ENCODE measurements around the gene TET1.
"Not testable (repeated sequence)": the region's sequence is repeated elsewhere in the genome, so short reads cannot be mapped to it uniquely, and the experiment has no call there.

TET1 gene

GRCh38 chr10:68562661-68563570 is 2.8 kb downstream of the TET1 start:
- DNase-seq (ENCODE audit: low read depth in 4 of 4, low spot score in 1 of 4), result no peak

- DNase-seq (ENCODE audit: low read depth in 4 of 4, low spot score in 1 of 4), result no peak
Measured at GRCh38 chr10:68564712-68565111, 4.6 kb downstream of the TET1 start.

GRCh38 chr10:68565658-68566057 is 5.5 kb downstream of the TET1 start:
- DNase-seq (ENCODE audit: low read depth in 4 of 4, low spot score in 1 of 4), result no peak

GRCh38 chr10:68566351-68566750 is 6.2 kb downstream of the TET1 start:
- no peak for DNase-seq (ENCODE audit: low read depth in 4 of 4, low spot score in 1 of 4)

DNA sequence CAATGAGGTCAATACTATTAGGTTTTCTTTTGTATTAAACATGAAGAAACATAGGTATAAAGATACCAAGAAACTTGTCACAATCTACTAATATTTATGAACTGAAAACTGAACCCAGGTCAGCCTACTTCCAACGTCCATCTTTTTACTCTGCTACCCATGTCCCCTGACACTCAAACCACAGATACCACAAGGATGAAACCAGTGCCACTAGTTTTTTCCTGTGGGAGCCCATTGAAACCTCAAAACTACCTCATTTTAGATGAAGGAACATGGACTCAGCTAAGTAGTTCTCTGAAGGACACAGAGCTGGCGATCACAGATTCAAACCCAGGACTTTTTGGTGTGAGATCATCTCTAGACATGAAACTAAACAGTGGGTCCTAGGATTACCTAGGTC is 6.8 kb downstream of the TET1 start:
- no peak for DNase-seq (ENCODE audit: low read depth in 4 of 4, low spot score in 1 of 4)

DNA sequence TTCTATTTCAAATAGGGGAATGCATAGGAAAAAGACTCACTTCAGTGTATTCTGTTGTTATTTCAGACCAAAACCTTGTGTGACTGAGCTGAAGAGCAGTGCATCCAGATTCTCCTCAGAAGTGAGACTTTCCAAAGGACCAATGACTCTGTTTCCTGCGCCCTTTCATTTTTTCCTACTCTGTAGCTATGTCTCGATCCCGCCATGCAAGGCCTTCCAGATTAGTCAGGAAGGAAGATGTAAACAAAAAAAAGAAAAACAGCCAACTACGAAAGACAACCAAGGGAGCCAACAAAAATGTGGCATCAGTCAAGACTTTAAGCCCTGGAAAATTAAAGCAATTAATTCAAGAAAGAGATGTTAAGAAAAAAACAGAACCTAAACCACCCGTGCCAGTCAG is 12.0 kb downstream of the TET1 start:
- DNase-seq (ENCODE audit: low read depth in 4 of 4, low spot score in 1 of 4), result no peak

GRCh38 chr10:68574051-68574450 is 13.9 kb downstream of the TET1 start:
- no peak for DNase-seq (ENCODE audit: low read depth in 4 of 4, low spot score in 1 of 4)

- DNase-seq (ENCODE audit: low read depth in 4 of 4, low spot score in 1 of 4), result no peak
Measured at GRCh38 chr10:68576118-68576517, 16.0 kb downstream of the TET1 start.

- DNase-seq (ENCODE audit: low read depth in 4 of 4, low spot score in 1 of 4), result no peak
Measured at GRCh38 chr10:68578974-68579373, 18.8 kb downstream of the TET1 start.

DNA sequence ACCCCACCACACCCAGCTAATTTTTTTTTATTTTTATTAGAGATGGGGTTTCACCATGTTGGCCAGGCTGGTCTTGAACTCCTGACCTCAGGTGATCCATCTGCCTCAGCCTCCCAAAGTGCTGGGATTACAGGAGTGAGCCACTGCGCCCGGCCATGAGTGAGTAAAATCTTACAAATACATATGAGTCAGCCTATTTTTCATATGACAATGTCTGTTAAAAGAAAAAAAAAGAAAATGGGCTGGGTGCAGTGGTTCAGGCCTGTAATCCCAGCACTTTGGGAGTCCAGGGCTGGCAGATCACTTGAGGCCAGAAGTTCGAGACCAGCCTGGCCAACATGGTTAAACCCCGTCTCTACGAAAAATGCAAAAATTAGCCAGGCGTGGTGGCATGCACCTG is 24.1 kb downstream of the TET1 start:
- DNase-seq (ENCODE audit: low read depth in 4 of 4, low spot score in 1 of 4), result not testable (repeated sequence)

DNA sequence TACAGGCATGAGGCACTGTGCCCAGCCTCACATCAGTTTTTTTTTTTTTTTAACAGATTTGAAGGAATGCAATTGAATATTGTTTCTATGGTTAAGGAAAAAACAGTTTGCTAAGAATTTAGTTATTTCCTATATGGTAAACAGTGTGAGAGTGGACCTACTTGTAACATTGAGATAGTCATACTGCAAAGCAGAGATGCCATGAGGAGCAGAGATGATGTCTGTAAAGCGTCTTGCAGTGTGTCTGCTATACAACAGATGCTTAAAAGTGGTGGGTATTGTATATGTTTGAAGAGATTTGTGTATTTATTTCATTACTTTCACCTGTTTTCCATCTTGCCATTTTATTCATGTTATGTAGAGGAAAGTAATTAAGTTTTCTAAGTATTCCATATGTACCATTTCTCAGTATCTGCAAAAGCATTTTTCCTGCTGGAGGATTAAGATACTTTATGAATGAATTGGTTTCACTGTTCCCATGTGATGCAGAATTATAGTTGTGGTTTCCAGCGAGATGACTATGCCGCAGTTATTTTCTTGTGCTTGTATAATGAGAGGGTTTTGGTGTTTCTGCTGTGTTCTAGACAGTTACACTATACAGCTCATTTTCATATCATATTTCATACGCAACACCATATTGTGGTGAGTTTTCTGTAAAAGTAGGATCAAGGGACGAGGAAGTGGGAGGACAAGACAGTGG is 26.6 kb downstream of the TET1 start:
- no peak for DNase-seq (ENCODE audit: low read depth in 4 of 4, low spot score in 1 of 4)

DNA sequence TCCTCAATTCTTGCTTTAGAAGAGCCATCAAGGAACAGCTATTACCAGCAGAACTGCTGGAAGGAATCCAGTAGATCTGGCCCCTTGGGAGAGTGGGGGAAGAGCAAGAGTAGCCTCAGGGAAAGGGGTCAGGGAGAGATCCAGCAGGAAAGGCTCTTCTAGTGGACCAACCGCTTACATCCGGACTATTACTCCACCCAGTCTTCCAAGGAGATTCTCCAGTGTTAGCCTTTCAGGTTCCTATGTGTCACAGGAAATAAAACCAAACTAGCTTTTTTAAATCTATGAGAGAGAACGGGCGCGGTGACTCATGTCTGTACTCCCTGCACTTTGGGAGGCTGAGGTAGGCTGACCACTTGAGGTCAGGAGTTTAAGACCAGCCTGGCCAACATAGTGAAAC is 34.3 kb downstream of the TET1 start:
- DNase-seq (ENCODE audit: low read depth in 4 of 4, low spot score in 1 of 4), result no peak

- no peak for DNase-seq (ENCODE audit: low read depth in 4 of 4, low spot score in 1 of 4)
Measured at GRCh38 chr10:68595513-68595912, 35.4 kb downstream of the TET1 start.

GRCh38 chr10:68597407-68597806 is 37.3 kb downstream of the TET1 start:
- DNase-seq (ENCODE audit: low read depth in 4 of 4, low spot score in 1 of 4), result no peak

DNA sequence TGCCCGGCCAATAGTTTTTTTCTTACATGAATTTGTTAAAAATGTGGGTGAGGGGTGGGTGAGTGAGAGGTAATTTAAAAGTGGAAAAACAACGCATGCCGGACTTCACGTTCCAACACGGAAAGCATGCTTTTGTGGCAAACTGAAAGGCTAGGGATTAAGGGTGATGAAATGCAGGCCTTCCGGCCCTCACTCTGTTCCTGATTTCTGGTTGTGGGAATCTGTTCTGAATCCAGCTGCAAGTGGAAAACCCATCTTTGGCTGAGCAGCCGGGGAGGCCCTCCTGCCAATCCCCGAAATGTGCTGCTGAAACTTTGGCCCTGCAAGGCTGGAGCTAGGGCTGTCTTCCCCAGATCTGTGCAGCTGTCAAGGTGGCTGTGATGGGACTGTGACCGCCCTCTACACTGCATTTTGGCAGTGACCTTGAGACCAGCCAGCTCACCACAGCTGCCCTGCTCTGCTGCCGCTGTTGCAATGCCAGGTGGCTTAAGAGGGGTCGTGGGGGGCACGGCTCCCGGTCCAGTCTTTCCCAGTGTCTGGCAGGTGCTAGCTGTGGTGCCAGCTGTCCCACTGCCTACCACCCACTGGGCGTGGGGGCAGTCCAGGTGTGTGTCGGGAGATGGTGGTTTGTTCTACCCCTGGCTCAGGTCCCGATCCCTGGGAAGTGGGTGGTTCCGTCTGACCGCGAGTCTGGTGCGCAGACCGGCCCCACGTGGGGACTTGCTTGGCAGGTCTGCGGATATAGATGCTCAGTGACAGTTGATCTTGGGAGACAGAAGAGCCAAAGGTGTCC is 39.0 kb downstream of the TET1 start:
- DNase-seq (ENCODE audit: low read depth in 4 of 4, low spot score in 1 of 4), result no peak

- no peak for DNase-seq (ENCODE audit: low read depth in 4 of 4, low spot score in 1 of 4)
Measured at GRCh38 chr10:68599771-68600040, 39.6 kb downstream of the TET1 start.

- DNase-seq (ENCODE audit: low read depth in 4 of 4, low spot score in 1 of 4), result peak; percentile 1 to 36 (median 13)
Measured at GRCh38 chr10:68600041-68600778, 40.1 kb downstream of the TET1 start.

GRCh38 chr10:68601501-68602265 is 41.5 kb downstream of the TET1 start:
- no peak for DNase-seq (ENCODE audit: low read depth in 4 of 4, low spot score in 1 of 4)

- no peak for DNase-seq (ENCODE audit: low read depth in 4 of 4, low spot score in 1 of 4)
Measured at GRCh38 chr10:68602434-68602833, 42.3 kb downstream of the TET1 start.

- no peak for DNase-seq (ENCODE audit: low read depth in 4 of 4, low spot score in 1 of 4)
Measured at GRCh38 chr10:68603766-68604165, 43.6 kb downstream of the TET1 start.

Data from stimulated activated CD4-positive, alpha-beta T cell treated with anti-CD3 and anti-CD28 coated beads, Interleukin-1b, Interleukin-23, amount 100 ng/mL, for 24 hours (primary cell).